ENCODE measurements around the gene DCHS1. TPM values are rescaled to one million over a fixed set of nuclear protein-coding genes. Genes with fewer than 3 reads are reported as not detected.

The DCHS1 gene
- total and polyA plus RNA-seq, 2 of the 13 experiments (the other 11 are each of a cell fraction or from before 2014, with no cell fraction given) = under 0.01 to 0.03 TPM

DNA sequence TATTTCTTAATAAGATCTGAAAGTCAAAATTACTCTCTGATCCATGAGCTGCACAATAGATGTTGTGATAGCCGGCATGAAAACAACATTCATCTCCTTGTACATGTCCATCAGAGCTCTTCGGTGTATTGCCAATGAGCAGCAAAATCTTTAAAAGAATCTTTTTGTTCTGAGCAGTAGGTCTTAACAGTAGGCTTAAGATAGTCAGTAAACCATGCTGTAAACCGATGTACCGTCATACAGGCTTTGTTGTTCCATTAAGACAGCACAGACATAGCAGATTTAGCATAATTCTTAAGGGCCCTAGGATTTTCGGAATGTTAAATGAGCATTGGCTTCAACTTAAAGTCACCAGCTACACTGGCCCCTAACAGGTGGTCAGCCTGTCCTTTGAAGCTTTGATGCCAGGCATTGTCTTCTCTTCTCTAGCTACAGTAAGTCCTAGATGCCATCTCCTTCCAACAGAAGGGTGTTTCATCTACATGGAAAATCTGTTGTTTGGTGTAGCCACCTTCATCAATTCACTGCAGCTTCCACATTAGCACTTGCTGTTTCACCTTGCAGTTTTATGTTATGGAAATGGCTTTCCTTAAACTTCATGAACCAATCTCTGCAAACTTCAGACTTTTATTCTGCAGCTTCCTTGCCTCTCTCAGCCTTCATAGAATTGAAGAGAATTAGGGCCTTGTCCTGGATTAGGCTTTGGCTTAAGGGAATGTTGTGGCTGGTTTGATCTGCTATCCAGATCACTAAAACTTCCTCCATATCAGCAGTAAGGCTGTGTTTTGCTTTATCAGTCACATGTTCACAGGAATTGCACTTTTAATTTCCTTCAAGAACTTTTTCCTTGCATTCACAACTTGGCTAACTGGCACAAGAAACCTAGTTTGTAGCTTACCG, 80.5 kb downstream of the DCHS1 start (continued):
- TF ChIP-seq, protein P1, sequence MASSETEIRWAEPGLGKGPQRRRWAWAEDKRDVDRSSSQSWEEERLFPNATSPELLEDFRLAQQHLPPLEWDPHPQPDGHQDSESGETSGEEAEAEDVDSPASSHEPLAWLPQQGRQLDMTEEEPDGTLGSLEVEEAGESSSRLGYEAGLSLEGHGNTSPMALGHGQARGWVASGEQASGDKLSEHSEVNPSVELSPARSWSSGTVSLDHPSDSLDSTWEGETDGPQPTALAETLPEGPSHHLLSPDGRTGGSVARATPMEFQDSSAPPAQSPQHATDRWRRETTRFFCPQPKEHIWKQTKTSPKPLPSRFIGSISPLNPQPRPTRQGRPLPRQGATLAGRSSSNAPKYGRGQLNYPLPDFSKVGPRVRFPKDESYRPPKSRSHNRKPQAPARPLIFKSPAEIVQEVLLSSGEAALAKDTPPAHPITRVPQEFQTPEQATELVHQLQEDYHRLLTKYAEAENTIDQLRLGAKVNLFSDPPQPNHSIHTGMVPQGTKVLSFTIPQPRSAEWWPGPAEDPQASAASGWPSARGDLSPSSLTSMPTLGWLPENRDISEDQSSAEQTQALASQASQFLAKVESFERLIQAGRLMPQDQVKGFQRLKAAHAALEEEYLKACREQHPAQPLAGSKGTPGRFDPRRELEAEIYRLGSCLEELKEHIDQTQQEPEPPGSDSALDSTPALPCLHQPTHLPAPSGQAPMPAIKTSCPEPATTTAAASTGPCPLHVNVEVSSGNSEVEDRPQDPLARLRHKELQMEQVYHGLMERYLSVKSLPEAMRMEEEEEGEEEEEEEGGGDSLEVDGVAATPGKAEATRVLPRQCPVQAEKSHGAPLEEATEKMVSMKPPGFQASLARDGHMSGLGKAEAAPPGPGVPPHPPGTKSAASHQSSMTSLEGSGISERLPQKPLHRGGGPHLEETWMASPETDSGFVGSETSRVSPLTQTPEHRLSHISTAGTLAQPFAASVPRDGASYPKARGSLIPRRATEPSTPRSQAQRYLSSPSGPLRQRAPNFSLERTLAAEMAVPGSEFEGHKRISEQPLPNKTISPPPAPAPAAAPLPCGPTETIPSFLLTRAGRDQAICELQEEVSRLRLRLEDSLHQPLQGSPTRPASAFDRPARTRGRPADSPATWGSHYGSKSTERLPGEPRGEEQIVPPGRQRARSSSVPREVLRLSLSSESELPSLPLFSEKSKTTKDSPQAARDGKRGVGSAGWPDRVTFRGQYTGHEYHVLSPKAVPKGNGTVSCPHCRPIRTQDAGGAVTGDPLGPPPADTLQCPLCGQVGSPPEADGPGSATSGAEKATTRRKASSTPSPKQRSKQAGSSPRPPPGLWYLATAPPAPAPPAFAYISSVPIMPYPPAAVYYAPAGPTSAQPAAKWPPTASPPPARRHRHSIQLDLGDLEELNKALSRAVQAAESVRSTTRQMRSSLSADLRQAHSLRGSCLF (CRISPR knock-in tag; IDR thresholded peaks at IDR 0.05; ENCODE audit: borderline replicate concordance) = no peak
- TF ChIP-seq RORA (CRISPR knock-in tag; IDR thresholded peaks at IDR 0.05) = no peak
- no peak for TF ChIP-seq CBX5 (CRISPR knock-in tag; IDR thresholded peaks at IDR 0.05; ENCODE audit: borderline replicate concordance)

GRCh38 chr11:6572215-6572614, 83.4 kb downstream of the DCHS1 start:
- H3K9ac ChIP-seq (ENCODE audit: insufficient read depth, low read depth, low read length) = no peak overlapping the region
- intact Hi-C loops (cut with micrococcal nuclease; ENCODE audit: unreplicated experiment) = no loop called here
- H4K20me1 ChIP-seq (ENCODE audit: insufficient read depth, low read length) = no peaks in the 10 kb centered on the region
- no TSS peak for BruUV-seq (replicated peaks)
- in situ Hi-C loops (cut with HindIII; ENCODE audit: extremely low pct_ligation_motif_present, low pct_unique_long_range_greater_than_20kb) = no loop called here
- no peak overlapping the region for H3K4me2 ChIP-seq (ENCODE audit: low read depth, low read length)
- H3K36me3 ChIP-seq (replicated peaks in 1 of 2; ENCODE audit: control insufficient read depth in 1 of 2, insufficient read depth in 2 of 2, low read length in 2 of 2) = no peaks in the 10 kb centered on the region
- no peak overlapping the region for H3K27ac ChIP-seq (ENCODE audit: extremely low read length, insufficient read depth, low read length)
- H3K79me2 ChIP-seq (ENCODE audit: insufficient read depth, low read length) = no peaks in the 10 kb centered on the region
- H3K27me3 ChIP-seq (ENCODE audit: control insufficient read depth in 1 of 2, insufficient read depth in 2 of 2, low read length in 2 of 2) = no peaks in the 10 kb centered on the region
- FAIRE-seq = no peak
- H3K9me3 ChIP-seq (ENCODE audit: low read length) = no peaks in the 10 kb centered on the region
- CTCF ChIA-PET (ENCODE audit: low intra/inter-chr PET ratio, low total read pairs) = no interaction called here
- DNase-seq (ENCODE audit: low spot score) = no peak
- no peaks in the 10 kb centered on the region for H3K4me1 ChIP-seq (ENCODE audit: insufficient read depth, low read length)
- ATAC-seq = no peak
- POLR2A ChIA-PET = no interaction called here
- no peak overlapping the region for H2AFZ ChIP-seq (ENCODE audit: low read length)
- no peak overlapping the region for H3K4me3 ChIP-seq (replicated peaks in 1 of 3; ENCODE audit: insufficient read depth in 1 of 3, low read depth in 2 of 3, low read length in 3 of 3)
- 90% methylated on average over 1 of the region's 2 CpGs for WGBS (ENCODE audit: low lambda C conversion rate)
- TF ChIP-seq TCF7 (IDR thresholded peaks at IDR 0.05; ENCODE audit: low read depth) (no peak), ZNF644 (CRISPR knock-in tag; IDR thresholded peaks at IDR 0.05; ENCODE audit: low read depth) (no peak), CEBPZ (IDR thresholded peaks at IDR 0.05; ENCODE audit: low read length) (no peak), ZFP36L1 (CRISPR knock-in tag; IDR thresholded peaks at IDR 0.05) (no peak)
- TF ChIP-seq, protein P2, sequence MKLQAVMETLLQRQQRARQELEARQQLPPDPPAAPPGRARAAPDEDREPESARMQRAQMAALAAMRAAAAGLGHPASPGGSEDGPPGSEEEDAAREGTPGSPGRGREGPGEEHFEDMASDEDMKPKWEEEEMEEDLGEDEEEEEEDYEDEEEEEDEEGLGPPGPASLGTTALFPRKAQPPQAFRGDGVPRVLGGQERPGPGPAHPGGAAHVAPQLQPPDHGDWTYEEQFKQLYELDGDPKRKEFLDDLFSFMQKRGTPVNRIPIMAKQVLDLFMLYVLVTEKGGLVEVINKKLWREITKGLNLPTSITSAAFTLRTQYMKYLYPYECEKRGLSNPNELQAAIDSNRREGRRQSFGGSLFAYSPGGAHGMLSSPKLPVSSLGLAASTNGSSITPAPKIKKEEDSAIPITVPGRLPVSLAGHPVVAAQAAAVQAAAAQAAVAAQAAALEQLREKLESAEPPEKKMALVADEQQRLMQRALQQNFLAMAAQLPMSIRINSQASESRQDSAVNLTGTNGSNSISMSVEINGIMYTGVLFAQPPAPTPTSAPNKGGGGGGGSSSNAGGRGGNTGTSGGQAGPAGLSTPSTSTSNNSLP (IDR thresholded peaks at IDR 0.05; ENCODE audit: low read depth, low read length) = no peak
